ENCODE results near the gene ZNF578. TPM values are rescaled to one million over a fixed set of nuclear protein-coding genes. Genes with fewer than 3 reads are reported as not detected.
A peak's percentile ranks its signal among the peaks of the same experiment; 100 is the strongest.
"Not testable (repeated sequence)": the region's sequence is repeated elsewhere in the genome, so short reads cannot be mapped to it uniquely, and the experiment has no call there.

The ZNF578 gene
- total RNA-seq, 1 donor from 2014 or later: 0.56 TPM

DNA sequence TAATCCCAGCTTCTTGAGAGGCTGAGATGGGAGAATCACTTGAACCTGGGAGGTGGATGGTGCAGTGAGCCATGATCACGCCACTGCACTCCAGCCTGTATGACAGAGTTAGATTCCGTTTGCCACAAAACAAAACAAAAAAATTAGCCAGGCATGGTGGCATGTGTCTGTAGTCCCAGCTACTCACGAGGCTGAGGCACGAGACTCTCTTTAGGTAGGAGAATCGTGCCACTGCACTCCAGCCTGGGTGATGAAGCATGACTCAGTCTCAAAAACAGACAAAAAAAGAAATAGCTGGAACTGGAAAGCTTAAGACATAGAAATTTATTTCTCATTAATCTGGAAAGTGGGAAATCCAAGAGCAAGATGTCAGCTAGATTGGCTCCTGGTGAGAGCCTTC is 53.9 kb downstream of the ZNF578 start:
- H3K9me3 Mint-ChIP-seq: peaks cover 11% of the 10 kb centered on the region
- no peak overlapping the region for H3K27ac Mint-ChIP-seq
- H3K27me3 Mint-ChIP-seq (ENCODE audit: low read depth): no peaks in the 10 kb centered on the region
- TF ChIP-seq CTCF (IDR thresholded peaks at IDR 0.05; ENCODE audit: unreplicated experiment): no peak
- DNase-seq (ENCODE audit: low spot score in 2 of 2, unreplicated experiment in 2 of 2): no peak
- H3K4me1 Mint-ChIP-seq: no peaks in the 10 kb centered on the region
- no peak overlapping the region for H3K4me3 Mint-ChIP-seq
- H3K36me3 Mint-ChIP-seq: peaks cover 5% of the 10 kb centered on the region

DNA sequence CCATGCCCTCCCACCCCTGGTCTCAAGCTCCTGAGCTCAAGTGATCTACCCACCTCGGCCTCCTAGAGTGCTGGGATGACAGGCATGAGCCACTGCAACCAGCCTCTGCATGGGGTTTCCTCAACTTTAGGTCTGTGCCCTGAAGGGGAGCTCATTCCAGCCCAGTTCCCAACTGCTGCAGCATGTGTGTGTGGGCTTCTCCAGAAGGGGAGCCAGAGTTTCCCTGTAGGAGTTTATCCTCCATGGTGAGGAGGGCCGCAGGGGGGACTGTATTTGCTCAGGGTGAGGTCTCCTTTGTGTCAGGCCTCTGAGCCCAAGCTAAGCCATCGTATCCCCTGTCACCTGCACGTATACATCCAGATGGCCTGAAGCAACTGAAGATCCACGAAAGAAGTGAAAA is 62.8 kb downstream of the ZNF578 start:
- TF ChIP-seq CTCF (IDR thresholded peaks at IDR 0.05; ENCODE audit: unreplicated experiment): no peak
- no peak overlapping the region for H3K4me3 Mint-ChIP-seq
- H3K27ac Mint-ChIP-seq: no peak overlapping the region
- H3K36me3 Mint-ChIP-seq: peaks cover 5% of the 10 kb centered on the region
- H3K4me1 Mint-ChIP-seq: peaks cover 28% of the 10 kb centered on the region
- H3K9me3 Mint-ChIP-seq: peaks cover 13% of the 10 kb centered on the region
- H3K27me3 Mint-ChIP-seq (ENCODE audit: low read depth): no peaks in the 10 kb centered on the region
- no peak for DNase-seq (ENCODE audit: low spot score in 2 of 2, unreplicated experiment in 2 of 2)

- Mint-ChIP-seq H3K27ac (peak overlapping the region; percentile 88), H3K4me3 (no peak overlapping the region), H3K27me3 (ENCODE audit: low read depth) (no peaks in the 10 kb centered on the region), H3K9me3 (no peaks in the 10 kb centered on the region), H3K36me3 (no peaks in the 10 kb centered on the region), H3K4me1 (peaks cover 37% of the 10 kb centered on the region)
- no peak for DNase-seq (ENCODE audit: low spot score in 2 of 2, unreplicated experiment in 2 of 2)
- TF ChIP-seq CTCF (IDR thresholded peaks at IDR 0.05; ENCODE audit: unreplicated experiment): no peak
Observed at GRCh38 chr19:52518646-52519045, 65.3 kb downstream of the ZNF578 start.

GRCh38 chr19:52519175-52519574 is 65.8 kb downstream of the ZNF578 start:
- Mint-ChIP-seq H3K4me1 (peaks cover 37% of the 10 kb centered on the region), H3K27ac (peak overlapping the region; percentile 88)
- not testable (repeated sequence) for H3K4me3 Mint-ChIP-seq; H3K27me3 Mint-ChIP-seq (ENCODE audit: low read depth); DNase-seq (ENCODE audit: low spot score in 2 of 2, unreplicated experiment in 2 of 2); H3K9me3 Mint-ChIP-seq; H3K36me3 Mint-ChIP-seq

- peak overlapping the region; percentile 88 for H3K27ac Mint-ChIP-seq
- no peaks in the 10 kb centered on the region for H3K36me3 Mint-ChIP-seq
- no peak for TF ChIP-seq CTCF (IDR thresholded peaks at IDR 0.05; ENCODE audit: unreplicated experiment)
- H3K27me3 Mint-ChIP-seq (ENCODE audit: low read depth): no peaks in the 10 kb centered on the region
- H3K4me1 Mint-ChIP-seq: peaks cover 42% of the 10 kb centered on the region
- DNase-seq (ENCODE audit: low spot score in 2 of 2, unreplicated experiment in 2 of 2): no peak
- no peak overlapping the region for H3K4me3 Mint-ChIP-seq
- H3K9me3 Mint-ChIP-seq: no peaks in the 10 kb centered on the region
Observed at GRCh38 chr19:52520013-52520412, 66.7 kb downstream of the ZNF578 start.

DNA sequence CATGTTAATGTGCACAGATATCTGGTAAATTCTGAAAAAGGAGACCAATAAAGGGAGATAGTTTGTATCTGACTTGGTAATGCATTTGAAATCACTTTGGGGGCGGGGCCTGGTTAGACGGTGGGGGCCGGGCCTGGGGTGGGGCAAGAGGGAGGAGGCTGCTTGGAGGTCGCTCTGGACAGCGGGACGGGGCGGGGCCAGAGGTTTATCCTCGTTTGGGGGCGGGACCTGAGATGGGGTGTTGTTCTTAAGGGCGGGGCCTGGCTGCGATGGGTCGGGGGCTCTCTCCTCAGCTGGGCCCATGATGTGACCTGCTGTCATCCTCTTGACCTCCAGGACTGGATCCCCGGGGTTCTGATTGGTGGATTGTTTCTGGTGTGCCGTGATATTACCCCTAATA is 69.2 kb downstream of the ZNF578 start:
- Mint-ChIP-seq H3K27ac (no peak overlapping the region), H3K4me3 (no peak overlapping the region), H3K9me3 (no peaks in the 10 kb centered on the region), H3K4me1 (peaks cover 48% of the 10 kb centered on the region), H3K27me3 (ENCODE audit: low read depth) (no peaks in the 10 kb centered on the region), H3K36me3 (no peaks in the 10 kb centered on the region)
- TF ChIP-seq CTCF (IDR thresholded peaks at IDR 0.05; ENCODE audit: unreplicated experiment): no peak
- DNase-seq (ENCODE audit: low spot score in 2 of 2, unreplicated experiment in 2 of 2): no peak

Data from mesothelial cell of epicardium (in vitro differentiated cells).